GM12878 (cell line): ENCODE results near the gene TMX4. TPM values are rescaled to one million over a fixed set of nuclear protein-coding genes. Genes with fewer than 3 reads are reported as not detected.
"Not testable (repeated sequence)": the region's sequence is repeated elsewhere in the genome, so short reads cannot be mapped to it uniquely, and the experiment has no call there.

Experiments used
- ATAC-seq: fragments of 200-7000 bp; cut with Tn5 transposase; 3 replicates; pipeline ENCODE4 v1.9.1; 2020; ENCODE audit warnings: mild to moderate bottlenecking, moderate library complexity
- BruUV-seq: library from RNA; stranded (reverse); fragments of 400-500 nt; replicated peaks from 2 replicates; lab custom pipeline; 2021; lab: Mats Ljungman, UMichigan
- CTCF ChIA-PET: fragments of 300-600 bp; sonication (Branson Sonifier 250); formaldehyde crosslinking; extraction: SDS; loops from one replicate; lab custom pipeline; 2021; ENCODE audit warnings: inconsistent platforms; lab: Yijun Ruan, JAX
- POLR2A ChIA-PET: fragments of 350-600 bp; formaldehyde crosslinking; extraction: SDS; loops from one replicate; lab custom pipeline; 2021; ENCODE audit warnings: inconsistent platforms; lab: Charles Lee
- RAD21 ChIA-PET: fragments of 300-600 bp; sonication (Branson Sonifier 250); formaldehyde crosslinking; loops from one replicate; lab custom pipeline; 2023; ENCODE audit warnings: antibody characterized with exemption; ENCODE audit not compliant: unreplicated experiment; lab: Charles Lee
- SMC1A ChIA-PET: fragments of 300-600 bp; sonication (Branson Sonifier 250); formaldehyde crosslinking; loops from one replicate; lab custom pipeline; 2023; ENCODE audit not compliant: unreplicated experiment, uncharacterized antibody; lab: Charles Lee
- DNase-seq: peaks from one replicate; pipeline ENCODE4 v3.0.0-alpha.2; 2011; ENCODE audit warnings: low read depth, low spot score
- FAIRE-seq: peaks from 3 replicates; lab custom pipeline; 2011; peaks lifted over from hg19 to GRCh38; lab: Jason Lieb, UNC
- H2AFZ ChIP-seq: 2 replicates; pipeline ENCODE4 v1.6.0; 2011; ENCODE audit warnings: low read depth, low read length, control low read depth; ENCODE audit not compliant: control insufficient read depth
- H3K27ac ChIP-seq: 2 replicates; pipeline ENCODE4 v1.5.1; 2011; ENCODE audit warnings: control low read depth; ENCODE audit not compliant: control insufficient read depth, insufficient read depth
- H3K27me3 ChIP-seq, 2 experiments: replicated peaks in 1 of 2; 2 replicates each; pipeline versions ENCODE4 v1.6.0 to v1.6.1; 2011; ENCODE audit warnings: low read length in 1 of 2; ENCODE audit not compliant: control insufficient read depth in 2 of 2, insufficient read depth in 2 of 2
- H3K36me3 ChIP-seq, 2 experiments: 2 replicates each; pipeline ENCODE4 v1.5.1; 2011; ENCODE audit warnings: low read length in 1 of 2; ENCODE audit not compliant: control insufficient read depth in 2 of 2, insufficient read depth in 2 of 2
- H3K4me1 ChIP-seq: 2 replicates; pipeline ENCODE4 v1.6.1; 2011; ENCODE audit warnings: mild to moderate bottlenecking, low read length, moderate library complexity, mixed read lengths; ENCODE audit not compliant: control insufficient read depth, insufficient read depth
- H3K4me2 ChIP-seq: 2 replicates; pipeline ENCODE4 v1.6.0; 2011; ENCODE audit warnings: control low read depth; ENCODE audit not compliant: control insufficient read depth, insufficient read depth
- H3K4me3 ChIP-seq: fragments of 200-600 bp; sonication (generic); 2 replicates; pipeline ENCODE4 v1.5.1; 2016
- H3K79me2 ChIP-seq: 2 replicates; pipeline ENCODE4 v1.6.0; 2011; ENCODE audit warnings: low read length; ENCODE audit not compliant: control insufficient read depth, insufficient read depth
- H3K9ac ChIP-seq: 2 replicates; pipeline ENCODE4 v1.8.0; 2011; ENCODE audit warnings: low read length, control low read depth, mixed read lengths; ENCODE audit not compliant: control insufficient read depth, insufficient read depth
- H3K9me3 ChIP-seq: replicated peaks from 3 replicates; pipeline ENCODE4 v1.5.1; 2011; ENCODE audit warnings: mild to moderate bottlenecking, low read length; ENCODE audit not compliant: control insufficient read depth, insufficient read depth
- H4K20me1 ChIP-seq: 2 replicates; pipeline ENCODE4 v1.6.0; 2011; ENCODE audit not compliant: control insufficient read depth, insufficient read depth
- CBX3 ChIP-seq: fragments of 200-600 bp; sonication (generic); IDR thresholded peaks from 2 replicates; pipeline ENCODE4 v1.6.1; 2016; ENCODE audit warnings: low read depth, borderline replicate concordance
- MTA3 ChIP-seq: IDR thresholded peaks from 2 replicates; pipeline ENCODE4 v1.6.1; 2012; ENCODE audit warnings: low read length, inconsistent platforms, borderline replicate concordance
- SIN3A ChIP-seq: IDR thresholded peaks from 2 replicates; pipeline ENCODE4 v1.6.1; 2012; ENCODE audit warnings: low read depth, low read length, improper control_type of control experiment
- SREBF1 ChIP-seq: IDR thresholded peaks from 2 replicates; pipeline ENCODE4 v1.6.1; 2012; ENCODE audit warnings: mild to moderate bottlenecking, low read length
- TBL1XR1 ChIP-seq: IDR thresholded peaks from 2 replicates; pipeline ENCODE4 v1.6.1; 2012; ENCODE audit warnings: low read depth, low read length, improper control_type of control experiment
- ZSCAN29 ChIP-seq: fragments of 450-650 bp; IDR thresholded peaks from 2 replicates; pipeline ENCODE4 v1.6.1; 2017; ENCODE audit warnings: mild to moderate bottlenecking, moderate library complexity
- WGBS: methylation state at CpG from one replicate; pipeline ENCODE4 v1.1.6; 2016; ENCODE audit warnings: low lambda C conversion rate; ENCODE audit not compliant: insufficient replicate concordance, insufficient coverage; ENCODE audit errors: missing lambda C conversion rate; 5-methylcytosine and 5-hydroxymethylcytosine counted together
- in situ Hi-C: fragments of 300-500 bp; cut with MboI; formaldehyde crosslinking; loops from 9 replicates; pipeline ENCODE4 v1.14.3; 2018; ENCODE audit warnings: mixed read lengths
- intact Hi-C: fragments of 100-400 bp; cut with micrococcal nuclease; formaldehyde crosslinking; loops from one replicate; pipeline ENCODE4 v1.14.2; 2022; ENCODE audit not compliant: unreplicated experiment
- polyA plus RNA-seq, 11 experiments: library from polyadenylated mRNA; depleted of rRNA in 4 of 11; unstranded in 6 of 11; stranded (reverse) in 5 of 11; fragments of >200 nt; fragmentation: Nextera tagmentation in 4 of 11; fragmentation: Illumina TruSeq in 1 of 11; extraction: Ambion mirVana in 4 of 11; extraction: Trizol in 1 of 11; gene quantifications; 1 replicate in 1 of 11; 2 replicates in 10 of 11; pipeline versions ENCODE4 v1.2.1 to v1.2.3, GENCODE V29; 2011 to 2016; ENCODE audit warnings: inconsistent platforms in 2 of 11, missing spikeins in 2 of 11, low read depth in 1 of 11
- total RNA-seq, 4 experiments: library from RNA; depleted of rRNA in 3 of 4; stranded (reverse); fragments of >200 nt in 3 of 4; fragmentation: Illumina TruSeq in 1 of 4; extraction: Trizol in 1 of 4; gene quantifications; 2 replicates each; pipeline versions ENCODE4 v1.2.1 to v1.2.3, GENCODE V29; 2013 to 2021

Gene TMX4
- total and polyA plus RNA-seq, 10 of the 15 experiments (the other 5 are each of a cell fraction or from before 2014, with no cell fraction given), result 3.9 to 19.9 (median 11.1) TPM

GRCh38 chr20:7966176-7966575 is 53.4 kb downstream of the TMX4 start (continued):
- no peak for TF ChIP-seq SREBF1

- Histone ChIP-seq H3K27me3 (no peaks in the 10 kb centered on the region; a peak in 1 of 4 replicates), H3K4me1 (no peaks in the 10 kb centered on the region), H3K4me3 (no peak overlapping the region), H3K9ac (no peak overlapping the region), H4K20me1 (no peaks in the 10 kb centered on the region), H3K4me2 (no peak overlapping the region), H2AFZ (no peak overlapping the region), H3K27ac (no peak overlapping the region), H3K36me3 (no peaks in the 10 kb centered on the region), H3K79me2 (no peaks in the 10 kb centered on the region), H3K9me3 (no peaks in the 10 kb centered on the region; the same call in 2 of the 3 replicates)
- intact Hi-C loops, result no loop called here
- FAIRE-seq (no peak), ATAC-seq (no peak), DNase-seq (no peak)
- no TSS peak for BruUV-seq
- CTCF ChIA-PET, result interaction anchor here (0.7 to 3.0 kb wide), 2 partner anchors 22 to 1348 kb away, joined by 3 to 10 read pairs; no protein-coding TSS in a partner anchor
- no peak for TF ChIP-seq TBL1XR1
- TF ChIP-seq SIN3A, result no peak
- no peak for TF ChIP-seq MTA3
- TF ChIP-seq CBX3, result no peak
- no peak for TF ChIP-seq ZSCAN29
- SMC1A ChIA-PET, result no interaction called here
- RAD21 ChIA-PET, result no interaction called here
- in situ Hi-C loops, result no loop called here
- 0% methylated on average over 1 of the region's 1 CpG for WGBS
- POLR2A ChIA-PET, result interaction anchor here (0.7 kb wide), 1 partner anchor 68 kb away, joined by 3 read pairs; no protein-coding TSS in a partner anchor
Measured at GRCh38 chr20:7959484-7959883, 60.1 kb downstream of the TMX4 start.

GRCh38 chr20:7956561-7956960 is 63.0 kb downstream of the TMX4 start:
- SMC1A ChIA-PET, H3K4me3 ChIP-seq, intact Hi-C loops, H3K36me3 ChIP-seq, H2AFZ ChIP-seq, in situ Hi-C loops, RAD21 ChIA-PET, H4K20me1 ChIP-seq, POLR2A ChIA-PET, FAIRE-seq, DNase-seq, H3K9ac ChIP-seq, H3K9me3 ChIP-seq, BruUV-seq, H3K27ac ChIP-seq, H3K4me1 ChIP-seq, H3K27me3 ChIP-seq, H3K79me2 ChIP-seq, H3K4me2 ChIP-seq, ATAC-seq: not testable (repeated sequence)
- CTCF ChIA-PET, result interaction anchor here (1.4 kb wide), 1 partner anchor 20 kb away, joined by 4 read pairs; no protein-coding TSS in a partner anchor
- 26% methylated on average over 9 of the region's 9 CpGs for WGBS
